K562 (cell line): ENCODE data around the gene PALM3. TPM values are rescaled to one million over a fixed set of nuclear protein-coding genes. Genes with fewer than 3 reads are reported as not detected.

Experiments
- BMI1 ChIP-seq: fragments of 150-350 bp; IDR thresholded peaks from 2 replicates; pipeline ENCODE4 v1.6.1; 2014; ENCODE audit warnings: low read length
- BRD9 ChIP-seq: fragments of 450-650 bp; IDR thresholded peaks from 2 replicates; pipeline ENCODE4 v1.6.1; 2018; ENCODE audit warnings: low read depth; ENCODE audit not compliant: partially characterized antibody
- CREB1 ChIP-seq, 2 experiments: sonication (generic) in 1 of 2; formaldehyde crosslinking in 1 of 2; IDR thresholded peaks; 2 replicates each; pipeline versions ENCODE4 v1.6.1 to v1.8.0; 2012 to 2022; ENCODE audit warnings: inconsistent platforms in 1 of 2, mild to moderate bottlenecking in 1 of 2, missing genetic modification reagents in 1 of 2, moderate library complexity in 1 of 2
- CREM ChIP-seq: IDR thresholded peaks from 2 replicates; pipeline ENCODE4 v1.6.1; 2014; ENCODE audit warnings: antibody characterized with exemption, low read depth
- ESRRB ChIP-seq: fragments of 250-450 bp; sonication (Bioruptor Pico); IDR thresholded peaks from 2 replicates; pipeline ENCODE4 v1.5.0; 2020; ENCODE audit warnings: mild to moderate bottlenecking, moderate library complexity, borderline replicate concordance
- FOXJ3 ChIP-seq: sonication (generic); formaldehyde crosslinking; IDR thresholded peaks from 2 replicates; pipeline ENCODE4 v1.4.0; 2020; ENCODE audit warnings: mild to moderate bottlenecking, missing genetic modification reagents
- MTA1 ChIP-seq: fragments of 450-650 bp; IDR thresholded peaks from 2 replicates; pipeline ENCODE4 v1.6.1; 2017; ENCODE audit warnings: borderline replicate concordance
- MTA3 ChIP-seq: fragments of 450-650 bp; formaldehyde crosslinking; IDR thresholded peaks from 2 replicates; pipeline ENCODE4 v1.6.1; 2017; ENCODE audit warnings: mild to moderate bottlenecking, borderline replicate concordance
- MYNN ChIP-seq, 2 experiments: sonication (generic); formaldehyde crosslinking in 1 of 2; IDR thresholded peaks; 2 replicates each; pipeline versions ENCODE4 v1.5.0 to v1.6.1; 2016 to 2020; ENCODE audit warnings: antibody characterized with exemption in 1 of 2, missing genetic modification reagents in 1 of 2
- NFIC ChIP-seq: fragments of 450-650 bp; IDR thresholded peaks from 2 replicates; pipeline ENCODE4 v1.6.1; 2017; ENCODE audit warnings: mild to moderate bottlenecking, inconsistent platforms
- PKNOX1 ChIP-seq: fragments of 450-650 bp; IDR thresholded peaks from 2 replicates; pipeline ENCODE4 v1.6.1; 2016
- RBM25 ChIP-seq: fragments of 200-400 bp; formaldehyde crosslinking; IDR thresholded peaks from 2 replicates; pipeline ENCODE4 v1.6.1; 2018; ENCODE audit warnings: low read length, low read depth, moderate library complexity; ENCODE audit not compliant: severe bottlenecking
- RCOR1 ChIP-seq, 2 experiments: IDR thresholded peaks; 2 replicates each; pipeline ENCODE4 v1.6.1; 2012; ENCODE audit warnings: low read depth in 2 of 2, low read length in 2 of 2, borderline replicate concordance in 1 of 2, improper control_type of control experiment in 1 of 2
- SIX5 ChIP-seq, 2 experiments: IDR thresholded peaks; 2 replicates each; pipeline ENCODE4 v1.6.1; 2011; ENCODE audit warnings: low read length in 2 of 2, borderline replicate concordance in 1 of 2, low read depth in 1 of 2, mild to moderate bottlenecking in 1 of 2, moderate library complexity in 1 of 2; ENCODE audit not compliant: insufficient read depth in 1 of 2
- STAT5A ChIP-seq: IDR thresholded peaks from 2 replicates; pipeline ENCODE4 v1.6.1; 2012; ENCODE audit warnings: low read length, inconsistent platforms, borderline replicate concordance
- THAP7 ChIP-seq: fragments of 250-450 bp; sonication (Bioruptor Pico); IDR thresholded peaks from 2 replicates; pipeline ENCODE4 v1.5.0; 2021
- USF1 ChIP-seq: sonication (generic); formaldehyde crosslinking; IDR thresholded peaks from 2 replicates; pipeline ENCODE4 v1.9.0; 2022; ENCODE audit warnings: mild to moderate bottlenecking, missing genetic modification reagents
- ZHX1 ChIP-seq: fragments of 150-350 bp; conservative IDR thresholded peaks from 2 replicates; pipeline ENCODE4 v1.6.1; 2014; ENCODE audit warnings: low read length
- ZNF143 ChIP-seq: sonication (generic); formaldehyde crosslinking; IDR thresholded peaks from 2 replicates; pipeline ENCODE4 v1.9.0; 2022; ENCODE audit warnings: mild to moderate bottlenecking, missing genetic modification reagents
- ZNF274 ChIP-seq: IDR thresholded peaks from 2 replicates; pipeline ENCODE4 v1.6.1; 2011; ENCODE audit warnings: low read depth, mild to moderate bottlenecking, low read length, moderate library complexity, borderline replicate concordance
- ZNF3 ChIP-seq: fragments of 250-450 bp; sonication (Bioruptor Pico); IDR thresholded peaks from 2 replicates; pipeline ENCODE4 v1.5.0; 2021; ENCODE audit warnings: mild to moderate bottlenecking, moderate library complexity
- ZNF445 ChIP-seq: fragments of 250-450 bp; sonication (Bioruptor Pico); IDR thresholded peaks from 2 replicates; pipeline ENCODE4 v1.4.0; 2020; ENCODE audit warnings: low read depth, mild to moderate bottlenecking, moderate library complexity
- ZNF79 ChIP-seq: fragments of 250-450 bp; sonication (Bioruptor Pico); IDR thresholded peaks from 2 replicates; pipeline ENCODE4 v1.4.0; 2020; ENCODE audit warnings: low read depth, mild to moderate bottlenecking, moderate library complexity
- polyA plus RNA-seq, 8 experiments: library from polyadenylated mRNA; depleted of rRNA in 4 of 8; stranded (reverse) in 5 of 8; unstranded in 3 of 8; fragments of >200 nt; fragmentation: Nextera tagmentation in 2 of 8; fragmentation: Illumina TruSeq in 1 of 8; extraction: Ambion mirVana in 2 of 8; extraction: Trizol in 1 of 8; gene quantifications; 2 replicates each; pipeline versions ENCODE4 v1.2.1 to v1.2.3, GENCODE V29; 2011 to 2014; ENCODE audit warnings: inconsistent platforms in 1 of 8, missing spikeins in 1 of 8
- total RNA-seq, 7 experiments: library from RNA; depleted of rRNA in 6 of 7; stranded (reverse); fragments of >200 nt in 6 of 7; fragmentation: Illumina TruSeq in 2 of 7; extraction: Trizol in 2 of 7; gene quantifications; 2 replicates each; pipeline versions ENCODE4 v1.2.1 to v1.2.3, GENCODE V29; 2011 to 2021; ENCODE audit warnings: low replicate concordance in 1 of 7

PALM3 gene
- total and polyA plus RNA-seq, 9 of the 15 experiments (the other 6 are each of a cell fraction or from before 2014, with no cell fraction given) = 0.07 to 9.3 (median 3.3) TPM

- no peak for TF ChIP-seq ZNF274
- TF ChIP-seq FOXJ3 = peak; percentile 96
- TF ChIP-seq USF1 (CRISPR knock-in tag) = peak; percentile 43; the same call in 1 of the 2 replicates
- no peak for TF ChIP-seq ESRRB (CRISPR knock-in tag)
- TF ChIP-seq MTA1 = no peak
- no peak for TF ChIP-seq ZNF3 (CRISPR knock-in tag)
- peak; percentile 96 for TF ChIP-seq CREM
- peak; percentile 67; the same call in 1 of the 2 replicates for TF ChIP-seq CREB1 (IDR thresholded peaks at IDR 0.05)
- no peak for TF ChIP-seq CREB1 (CRISPR knock-in tag; IDR thresholded peaks at IDR 0.05)
- TF ChIP-seq ZNF445 (CRISPR knock-in tag) = no peak
- TF ChIP-seq PKNOX1 = peak; percentile 100
- TF ChIP-seq THAP7 (CRISPR knock-in tag) = no peak
- no peak for TF ChIP-seq MTA3
- peak; percentile 66 to 79 for TF ChIP-seq SIX5 (IDR thresholded peaks at IDR 0.05; ENCODE audit: borderline replicate concordance in 1 of 2, insufficient read depth in 1 of 2, low read depth in 1 of 2, low read length in 2 of 2)
- peak; percentile 96 for TF ChIP-seq ZNF143
- peak; percentile 98 for TF ChIP-seq BMI1
- TF ChIP-seq RBM25 = peak; percentile 92
- TF ChIP-seq NFIC = no peak
- TF ChIP-seq RCOR1 (IDR thresholded peaks at IDR 0.05; ENCODE audit: borderline replicate concordance in 1 of 2, low read depth in 2 of 2, low read length in 2 of 2) = peak in 1 of 2 experiments; percentile 34; a peak in 1 of 4 replicates
- TF ChIP-seq BRD9 = no peak
- TF ChIP-seq ZNF79 (CRISPR knock-in tag) = no peak
- no peak for TF ChIP-seq STAT5A
- peak; percentile 99 for TF ChIP-seq ZHX1
- peak; percentile 98 for TF ChIP-seq MYNN (IDR thresholded peaks at IDR 0.05)
- peak; percentile 84 for TF ChIP-seq MYNN (CRISPR knock-in tag; IDR thresholded peaks at IDR 0.05)
Measured at GRCh38 chr19:14006085-14006765, 55.7 kb downstream of the PALM3 start, which contains the start of gene RFX1 (continued).
